HCT116 (cell line): ENCODE results near the gene NDUFS7. TPM values are rescaled to one million over a fixed set of nuclear protein-coding genes. Genes with fewer than 3 reads are reported as not detected.

Source experiments
- ATAC-seq: fragments of 200-7000 bp; cut with Tn5 transposase; 2 replicates; pipeline ENCODE4 v1.9.1; 2020; ENCODE audit warnings: mild to moderate bottlenecking, moderate library complexity
- BruUV-seq: library from RNA; stranded (reverse); fragments of 400-500 nt; replicated peaks from 2 replicates; lab custom pipeline; 2021; lab: Mats Ljungman, UMichigan
- CTCF ChIA-PET: fragments of 300-600 bp; sonication (Branson Sonifier 250); formaldehyde crosslinking; loops from one replicate; lab custom pipeline; 2021; ENCODE audit warnings: antibody characterized with exemption; lab: Charles Lee
- POLR2A ChIA-PET: fragments of 300-600, 350-600 bp; sonication (Branson Sonifier 250); formaldehyde crosslinking; loops from one replicate; lab custom pipeline; 2021; ENCODE audit warnings: antibody characterized with exemption; lab: Charles Lee
- RAD21 ChIA-PET, 2 experiments: fragments of 300-600 bp; sonication (Branson Sonifier 250); formaldehyde crosslinking; loops; one replicate each; lab custom pipeline; 2023; ENCODE audit warnings: low total read pairs in 2 of 2; ENCODE audit not compliant: uncharacterized antibody in 2 of 2, unreplicated experiment in 2 of 2, low non-redundant PET in 1 of 2; lab: Charles Lee
- DNase-seq: peaks from one replicate; pipeline ENCODE4 v3.0.0-alpha.2; 2010; ENCODE audit warnings: low read depth, low spot score
- H2AFZ ChIP-seq: fragments of 200-600 bp; shearing (Covaris generic), sonication (generic); 2 replicates; pipeline ENCODE4 v1.6.1; 2017; ENCODE audit warnings: low read depth, mixed run types, mixed read lengths, antibody characterized with exemption, low read length; ENCODE audit not compliant: poor library complexity, severe bottlenecking
- H3K27ac ChIP-seq: 2 replicates; pipeline ENCODE4 v1.5.1; 2012; ENCODE audit warnings: low read depth, low read length
- H3K27me3 ChIP-seq: fragments of 200-600 bp; sonication (generic); 2 replicates; pipeline ENCODE4 v1.6.1; 2016; ENCODE audit warnings: mixed run types, low read length, mixed read lengths; ENCODE audit not compliant: insufficient read depth
- H3K36me3 ChIP-seq, 2 experiments: fragments of 200-500 bp in 1 of 2; fragments of 200-600 bp in 1 of 2; sonication (Bioruptor generic) in 1 of 2; sonication (generic) in 1 of 2; 2 replicates each; pipeline versions ENCODE4 v1.5.1 to v1.6.1; 2014 to 2016; ENCODE audit warnings: low read length in 2 of 2, inconsistent platforms in 1 of 2, mixed read lengths in 1 of 2, mixed run types in 1 of 2; ENCODE audit not compliant: insufficient read depth in 2 of 2, control insufficient read depth in 1 of 2
- H3K4me1 ChIP-seq, 2 experiments: fragments of 200-600 bp in 1 of 2; sonication (generic) in 1 of 2; 2 replicates each; pipeline versions ENCODE4 v1.5.1 to v1.6.1; 2012 to 2017; ENCODE audit warnings: low read length in 2 of 2, inconsistent platforms in 1 of 2, mild to moderate bottlenecking in 1 of 2, mixed read lengths in 1 of 2, mixed run types in 1 of 2, moderate library complexity in 1 of 2; ENCODE audit not compliant: insufficient read depth in 2 of 2, control insufficient read depth in 1 of 2
- H3K4me2 ChIP-seq: fragments of 200-600 bp; sonication (generic); 2 replicates; pipeline ENCODE4 v1.6.1; 2017; ENCODE audit warnings: mixed run types, low read length, mixed read lengths
- H3K4me3 ChIP-seq, 2 experiments: fragments of 200-600 bp in 1 of 2; sonication (generic) in 1 of 2; replicated peaks in 1 of 2; 2 replicates each; pipeline ENCODE4 v1.5.1; 2011 to 2016; ENCODE audit warnings: low read length in 2 of 2, control low read depth in 1 of 2, low read depth in 1 of 2, mild to moderate bottlenecking in 1 of 2, mixed read lengths in 1 of 2, mixed run types in 1 of 2
- H3K79me2 ChIP-seq: fragments of 200-600 bp; sonication (generic); 2 replicates; pipeline ENCODE4 v1.6.1; 2017; ENCODE audit warnings: mild to moderate bottlenecking, mixed run types, low read length, moderate library complexity, mixed read lengths; ENCODE audit not compliant: insufficient read depth
- H3K9ac ChIP-seq: fragments of 200-600 bp; sonication (generic); 2 replicates; pipeline ENCODE4 v1.6.1; 2016; ENCODE audit warnings: low read length, mixed read lengths
- H3K9me2 ChIP-seq: fragments of 200-600 bp; sonication (generic), shearing (Covaris generic); 2 replicates; pipeline ENCODE4 v1.6.1; 2017; ENCODE audit warnings: mixed run types, mild to moderate bottlenecking, moderate library complexity; ENCODE audit not compliant: insufficient read depth
- H3K9me3 ChIP-seq, 2 experiments: fragments of 200-500 bp in 1 of 2; fragments of 200-600 bp in 1 of 2; sonication (Bioruptor generic) in 1 of 2; sonication (generic) in 1 of 2; 2 replicates each; pipeline ENCODE4 v1.6.1; 2014 to 2017; ENCODE audit warnings: low read length in 2 of 2, mixed read lengths in 2 of 2, inconsistent platforms in 1 of 2, low read depth in 1 of 2, mild to moderate bottlenecking in 1 of 2, mixed run types in 1 of 2, moderate library complexity in 1 of 2; ENCODE audit not compliant: control insufficient read depth in 1 of 2, insufficient read depth in 1 of 2
- H4K20me1 ChIP-seq: fragments of 200-600 bp; sonication (generic), shearing (Covaris generic); 2 replicates; pipeline ENCODE4 v1.6.1; 2017; ENCODE audit warnings: mixed run types, mild to moderate bottlenecking, moderate library complexity; ENCODE audit not compliant: insufficient read depth
- ATF3 ChIP-seq: IDR thresholded peaks from 2 replicates; pipeline ENCODE4 v1.6.1; 2012
- CEBPB ChIP-seq: IDR thresholded peaks from 2 replicates; pipeline ENCODE4 v1.6.1; 2012; ENCODE audit warnings: low read depth
- CTCF ChIP-seq, 3 experiments: fragments of 200-600 bp in 1 of 3; sonication (generic) in 1 of 3; IDR thresholded peaks in 2 of 3; conservative IDR thresholded peaks in 1 of 3; 2 replicates each; pipeline ENCODE4 v1.5.1; 2012 to 2017; ENCODE audit warnings: low read depth in 2 of 3, low read length in 2 of 3, antibody characterized with exemption in 1 of 3, borderline replicate concordance in 1 of 3, control low read depth in 1 of 3, mild to moderate bottlenecking in 1 of 3, mixed read lengths in 1 of 3, mixed run types in 1 of 3, moderate library complexity in 1 of 3; ENCODE audit not compliant: insufficient read depth in 1 of 3
- EGR1 ChIP-seq: IDR thresholded peaks from 2 replicates; pipeline ENCODE4 v1.6.1; 2012; ENCODE audit warnings: low read depth
- ELF1 ChIP-seq: IDR thresholded peaks from 2 replicates; pipeline ENCODE4 v1.6.1; 2012; ENCODE audit warnings: low read depth, borderline replicate concordance
- EZH2 ChIP-seq: fragments of 200-600 bp; sonication (generic); IDR thresholded peaks from 2 replicates; pipeline ENCODE4 v1.6.1; 2017; ENCODE audit warnings: antibody characterized with exemption, mixed run types
- EZH2phosphoT487 ChIP-seq: fragments of 200-600 bp; IDR thresholded peaks from 2 replicates; pipeline ENCODE4 v1.6.1; 2018; ENCODE audit warnings: antibody characterized with exemption, borderline replicate concordance
- JUND ChIP-seq: IDR thresholded peaks from 2 replicates; pipeline ENCODE4 v1.6.1; 2012
- POLR2A ChIP-seq: IDR thresholded peaks from 2 replicates; pipeline ENCODE4 v1.7.0; 2011; ENCODE audit warnings: borderline replicate concordance; ENCODE audit not compliant: insufficient read depth, insufficient read length; ENCODE audit errors: extremely low read depth
- POLR2AphosphoS5 ChIP-seq: IDR thresholded peaks from 2 replicates; pipeline ENCODE4 v1.6.1; 2011; ENCODE audit warnings: mild to moderate bottlenecking, low read depth, low read length, moderate library complexity
- REST ChIP-seq: IDR thresholded peaks from 2 replicates; pipeline ENCODE4 v1.6.1; 2012; ENCODE audit warnings: low read depth
- SIN3A ChIP-seq: IDR thresholded peaks from 2 replicates; pipeline ENCODE4 v1.6.1; 2012; ENCODE audit warnings: low read depth
- SP1 ChIP-seq: IDR thresholded peaks from 2 replicates; pipeline ENCODE4 v1.6.1; 2012; ENCODE audit warnings: low read depth
- SRF ChIP-seq: IDR thresholded peaks from 2 replicates; pipeline ENCODE4 v1.6.1; 2012; ENCODE audit warnings: low read depth
- TCF7L2 ChIP-seq: IDR thresholded peaks from 2 replicates; pipeline ENCODE4 v1.7.0; 2011; ENCODE audit warnings: borderline replicate concordance, inconsistent platforms; ENCODE audit not compliant: insufficient read depth, insufficient read length; ENCODE audit errors: extremely low read depth
- YY1 ChIP-seq: IDR thresholded peaks from 2 replicates; pipeline ENCODE4 v1.6.1; 2011; ENCODE audit warnings: low read length, low read depth, moderate library complexity, mild to moderate bottlenecking; ENCODE audit not compliant: insufficient replicate concordance; ENCODE audit errors: extremely low read depth
- ZBTB33 ChIP-seq: IDR thresholded peaks from 2 replicates; pipeline ENCODE4 v1.6.1; 2011; ENCODE audit warnings: mild to moderate bottlenecking, low read length, moderate library complexity; ENCODE audit not compliant: insufficient replicate concordance; ENCODE audit errors: extremely low read depth
- ZFX ChIP-seq: fragments of 450-650 bp; IDR thresholded peaks from 2 replicates; pipeline ENCODE4 v1.6.1; 2017
- ZNF274 ChIP-seq: fragments of 200-500 bp; sonication (Bioruptor generic); IDR thresholded peaks from 2 replicates; pipeline ENCODE4 v1.6.1; 2014; ENCODE audit warnings: mild to moderate bottlenecking, low read depth, low read length, inconsistent platforms
- intact Hi-C: fragments of 100-400 bp; cut with micrococcal nuclease; formaldehyde crosslinking; loops from 2 replicates; pipeline ENCODE4 v1.10.0; 2022
- total RNA-seq: library from RNA; stranded (reverse); gene quantifications from one replicate; pipeline ENCODE4 v1.2.1, GENCODE V29; 2021; ENCODE audit not compliant: unreplicated experiment

The NDUFS7 gene
- total RNA-seq, 1 experiment from 2014 or later, result 114 TPM

GRCh38 chr19:1409204-1410005, 25.7 kb downstream of the NDUFS7 start:
- Histone ChIP-seq H3K27ac (peak overlapping the region; percentile 98), H3K9me2 (no peaks in the 10 kb centered on the region), H3K27me3 (no peaks in the 10 kb centered on the region), H3K79me2 (peaks cover 67% of the 10 kb centered on the region), H3K9me3 (no peaks in the 10 kb centered on the region), H4K20me1 (peaks cover 33% of the 10 kb centered on the region; the same call in 1 of the 2 replicates)
- no TSS peak for BruUV-seq
- intact Hi-C loops, result loop anchor here (10.0 kb wide), 1 partner anchor 135 kb away; the partner anchor contains the start of gene FAM174C
- no peak for DNase-seq
- RAD21 ChIA-PET, result no interaction called here
- TF ChIP-seq YY1 (no peak), ELF1 (no peak), EZH2 (no peak), EGR1 (no peak), EZH2phosphoT487 (no peak), JUND (no peak), ZBTB33 (no peak), ATF3 (no peak), REST (no peak), SP1 (no peak), POLR2AphosphoS5 (no peak), ZNF274 (no peak), ZFX (no peak), SRF (no peak), POLR2A (no peak), CTCF (IDR thresholded peaks at IDR 0.05 in 2 of 3, conservative IDR thresholded peaks at IDR 0.05 in 1 of 3; ENCODE audit: borderline replicate concordance in 1 of 3, insufficient read depth in 1 of 3, low read depth in 2 of 3, low read length in 2 of 3) (no peak), TCF7L2 (no peak), SIN3A (no peak), CEBPB (no peak)
- TF ChIP-seq, all 23 proteins: peak for 0
- peak overlapping the region; percentile 78 for H3K4me2 ChIP-seq
- no peak for ATAC-seq
- H3K4me3 ChIP-seq, result peak overlapping the region; percentile 59 to 68
- peaks cover 2 to 46% of the 10 kb centered on the region in 2 experiments; a peak in 2 of 4 replicates for H3K36me3 ChIP-seq
- POLR2A ChIA-PET, result interaction anchor here (1.3 kb wide), 1 partner anchor 141 kb away, joined by 4 read pairs; the partner anchor contains the start of gene CIRBP
- H3K4me1 ChIP-seq, result peaks cover 21 to 59% of the 10 kb centered on the region in 2 experiments
- CTCF ChIA-PET, result no interaction called here
- H2AFZ ChIP-seq, result no peak overlapping the region
- peak overlapping the region; percentile 99 for H3K9ac ChIP-seq
